AG09309 (cell line): ENCODE data around the gene TAOK1.
"Not testable (repeated sequence)": the region's sequence is repeated elsewhere in the genome, so short reads cannot be mapped to it uniquely, and the experiment has no call there.

ENCODE experiments used
- DNase-seq: peaks from one replicate; pipeline ENCODE4 v3.0.0-alpha.2; 2010; ENCODE audit warnings: low read depth
- H3K4me3 ChIP-seq: 2 replicates; pipeline ENCODE4 v1.5.1; 2011; ENCODE audit warnings: mild to moderate bottlenecking, low read depth, low read length, moderate library complexity; ENCODE audit not compliant: control insufficient read depth
- CTCF ChIP-seq: IDR thresholded peaks from 2 replicates; pipeline ENCODE4 v1.5.1; 2011; ENCODE audit warnings: mild to moderate bottlenecking, low read depth, low read length, inconsistent platforms; ENCODE audit not compliant: insufficient read depth, control insufficient read depth; ENCODE audit errors: missing control alignments

TAOK1 gene

DNA sequence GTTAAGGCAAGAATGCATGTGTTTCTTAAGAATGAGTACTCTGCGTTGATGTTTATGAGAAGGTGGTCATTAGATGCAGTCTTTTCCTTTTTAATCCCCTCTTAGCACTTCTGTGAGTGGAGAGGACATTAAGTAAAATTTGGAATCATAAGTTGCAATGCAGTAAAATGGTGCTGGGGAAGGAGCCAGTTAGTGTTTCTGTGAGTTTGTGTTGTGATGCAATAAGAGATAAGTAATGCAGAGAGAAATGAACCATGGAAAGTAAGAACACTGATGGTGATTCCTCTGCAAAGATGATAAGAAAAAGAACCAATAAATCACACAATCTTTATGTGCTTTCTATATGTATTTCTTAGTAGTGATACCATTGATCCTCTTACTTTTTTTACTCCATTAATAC, 156.7 kb downstream of the TAOK1 start:
- DNase-seq = no peak
- H3K4me3 ChIP-seq = no peak overlapping the region
- TF ChIP-seq CTCF = no peak

GRCh38 chr17:29549177-29549923, 159.2 kb downstream of the TAOK1 start:
- H3K4me3 ChIP-seq = no peak overlapping the region
- no peak for DNase-seq
- TF ChIP-seq CTCF = no peak

DNA sequence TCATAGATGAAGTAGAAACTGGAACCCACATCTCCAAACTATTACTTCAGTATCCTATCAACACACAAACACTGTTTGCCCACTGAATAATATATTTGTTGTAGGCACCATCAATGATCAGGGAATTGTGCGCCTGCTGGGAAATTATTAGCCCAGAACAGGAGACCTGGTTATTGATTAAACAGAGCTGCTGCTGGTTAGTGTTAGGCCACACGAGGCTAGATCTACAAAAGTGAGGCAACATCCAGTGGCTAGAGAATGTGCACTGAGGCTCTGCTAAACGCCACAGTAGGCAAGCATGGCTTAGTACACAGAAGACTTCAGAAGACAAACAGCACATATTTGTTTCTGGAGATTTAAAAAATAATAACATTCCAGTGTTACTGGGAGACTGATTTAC, 165.7 kb downstream of the TAOK1 start:
- no peak for DNase-seq
- no peak overlapping the region for H3K4me3 ChIP-seq
- TF ChIP-seq CTCF = no peak

GRCh38 chr17:29557085-29557738, 167.0 kb downstream of the TAOK1 start:
- H3K4me3 ChIP-seq = no peak overlapping the region
- TF ChIP-seq CTCF = no peak
- DNase-seq = no peak

GRCh38 chr17:29557739-29558116, 167.6 kb downstream of the TAOK1 start:
- DNase-seq = no peak
- no peak for TF ChIP-seq CTCF

GRCh38 chr17:29558139-29558538, 168.0 kb downstream of the TAOK1 start:
- not testable (repeated sequence) for DNase-seq, H3K4me3 ChIP-seq

More at GRCh38 chr17:29557739-29558116, 167.6 kb downstream of the TAOK1 start:
- no peak overlapping the region for H3K4me3 ChIP-seq

DNA sequence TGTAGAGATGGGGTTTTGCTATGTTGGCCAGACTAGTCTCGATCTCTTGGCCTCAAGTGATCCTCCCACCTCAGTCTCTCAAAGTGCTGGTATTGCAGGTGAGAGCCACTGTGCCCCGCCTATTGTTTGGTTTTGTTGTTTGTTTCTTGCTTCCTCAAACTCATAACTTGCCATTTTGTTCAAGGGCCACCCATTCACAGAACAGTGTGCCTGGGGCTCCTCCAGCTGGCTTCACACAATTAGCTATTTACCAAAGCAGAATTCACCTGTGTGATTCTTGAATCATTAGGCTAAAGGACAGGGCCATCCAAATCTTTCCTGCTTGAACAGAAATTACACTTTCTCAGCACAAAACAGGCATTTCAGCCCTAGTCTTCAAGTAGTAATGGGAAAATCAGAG, 169.5 kb downstream of the TAOK1 start:
- H3K4me3 ChIP-seq = no peak overlapping the region
- DNase-seq = no peak
- no peak for TF ChIP-seq CTCF
